GM15510 (cell line): ENCODE results near the gene NFKBIA.
A peak's percentile ranks its signal among the peaks of the same experiment; 100 is the strongest.

Experiments used
- POLR2A ChIP-seq: IDR thresholded peaks from 3 replicates; pipeline ENCODE4 v1.6.1; 2011; ENCODE audit warnings: borderline replicate concordance; ENCODE audit not compliant: insufficient read length; ENCODE audit errors: extremely low read depth

Gene NFKBIA

DNA sequence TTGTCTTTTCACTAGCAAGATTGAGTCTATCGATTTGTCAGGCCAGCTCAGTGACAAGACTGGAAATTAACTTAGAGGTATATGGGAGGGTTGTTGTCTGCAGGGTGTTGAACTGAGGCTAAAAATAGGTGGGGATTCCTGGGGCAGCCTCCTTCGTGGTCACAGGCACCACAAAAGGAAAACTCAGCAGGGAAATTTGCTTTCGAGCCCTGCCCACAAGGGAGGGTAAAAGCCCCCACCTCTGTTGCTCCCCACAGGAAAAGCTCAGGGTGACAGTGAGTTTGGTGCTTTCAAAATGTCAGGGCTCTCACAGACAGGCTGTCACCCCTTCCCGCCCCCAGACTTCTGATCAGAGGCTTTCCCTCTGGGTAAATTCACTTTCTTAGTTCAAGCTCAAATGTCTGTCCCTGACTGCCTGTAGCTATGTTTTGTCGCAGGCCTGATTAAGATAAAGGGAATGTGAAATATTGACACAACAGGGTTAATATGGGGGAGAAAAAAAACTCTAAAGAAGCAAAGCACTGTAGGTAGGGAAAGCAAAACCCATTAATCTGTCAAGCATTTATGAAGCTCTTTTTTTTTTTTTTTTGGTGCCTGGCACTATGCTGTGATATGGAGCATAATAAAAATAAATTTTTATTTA is 11.7 kb upstream of the NFKBIA start:
- no peak for TF ChIP-seq POLR2A

- no peak for TF ChIP-seq POLR2A
These were observed 9.8 kb upstream of the NFKBIA start for GRCh38 chr14:35414365-35414764.

- no peak for TF ChIP-seq POLR2A
These were observed 7.9 kb upstream of the NFKBIA start for GRCh38 chr14:35412272-35413056.

GRCh38 chr14:35410858-35411257 is 6.3 kb upstream of the NFKBIA start:
- TF ChIP-seq POLR2A, result no peak

DNA sequence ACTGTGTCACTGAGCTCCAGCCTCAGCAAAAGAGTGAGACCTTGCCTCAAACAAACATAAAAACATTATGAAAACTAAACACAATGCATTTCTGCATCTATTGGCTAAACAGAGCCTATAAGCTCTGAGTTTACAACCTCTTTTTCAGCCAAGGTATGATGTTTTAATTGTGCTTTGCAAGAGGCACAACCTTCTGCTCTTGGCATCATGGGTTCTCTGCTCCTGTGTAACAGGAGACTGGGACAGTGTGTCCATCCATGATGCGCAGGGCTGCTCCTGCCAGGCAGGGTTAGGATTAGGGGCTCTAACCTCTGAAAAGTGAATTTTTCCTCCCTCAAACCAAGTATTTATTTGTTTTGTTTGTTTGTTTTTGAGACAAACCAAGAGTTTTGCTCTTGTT is 5.0 kb upstream of the NFKBIA start:
- TF ChIP-seq POLR2A, result no peak

GRCh38 chr14:35408026-35408425 is 3.5 kb upstream of the NFKBIA start:
- no peak for TF ChIP-seq POLR2A

DNA sequence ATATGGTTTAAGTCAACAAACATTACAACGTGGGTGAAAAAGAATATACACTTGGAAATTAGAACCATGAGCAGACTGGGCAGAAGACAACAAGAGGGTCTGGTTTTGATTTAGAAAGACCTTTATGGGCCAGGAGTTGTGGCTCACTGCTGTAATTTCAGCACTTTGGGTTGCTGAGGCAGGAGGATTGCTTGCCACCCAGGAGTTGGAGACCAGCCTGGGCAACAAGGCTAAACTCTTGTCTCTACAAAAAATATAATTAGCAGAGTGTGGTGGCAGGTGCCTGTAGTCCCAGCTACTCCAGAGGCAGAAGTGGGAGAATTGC is 2.7 kb upstream of the NFKBIA start:
- TF ChIP-seq POLR2A, result no peak

GRCh38 chr14:35406506-35407305 is 2.2 kb upstream of the NFKBIA start:
- no peak for TF ChIP-seq POLR2A

DNA sequence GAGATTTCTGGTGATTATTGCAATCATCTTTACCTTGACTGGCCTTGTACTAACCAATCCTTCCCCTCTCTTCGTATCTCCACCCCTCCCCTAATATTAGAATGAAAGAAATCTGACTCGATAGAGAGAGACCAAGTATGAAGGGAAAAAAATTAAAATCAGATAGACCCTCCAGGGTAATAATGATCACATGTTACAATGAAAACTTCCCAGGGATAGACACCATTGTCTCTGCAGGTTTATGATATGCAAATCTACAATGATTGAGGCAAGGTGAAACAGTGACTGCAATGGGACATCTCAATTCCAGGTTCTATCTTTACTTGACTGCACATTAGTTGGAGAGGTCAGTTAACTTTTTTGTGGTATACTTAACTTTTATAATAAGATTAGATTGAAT is 1.5 kb upstream of the NFKBIA start:
- TF ChIP-seq POLR2A, result no peak

DNA sequence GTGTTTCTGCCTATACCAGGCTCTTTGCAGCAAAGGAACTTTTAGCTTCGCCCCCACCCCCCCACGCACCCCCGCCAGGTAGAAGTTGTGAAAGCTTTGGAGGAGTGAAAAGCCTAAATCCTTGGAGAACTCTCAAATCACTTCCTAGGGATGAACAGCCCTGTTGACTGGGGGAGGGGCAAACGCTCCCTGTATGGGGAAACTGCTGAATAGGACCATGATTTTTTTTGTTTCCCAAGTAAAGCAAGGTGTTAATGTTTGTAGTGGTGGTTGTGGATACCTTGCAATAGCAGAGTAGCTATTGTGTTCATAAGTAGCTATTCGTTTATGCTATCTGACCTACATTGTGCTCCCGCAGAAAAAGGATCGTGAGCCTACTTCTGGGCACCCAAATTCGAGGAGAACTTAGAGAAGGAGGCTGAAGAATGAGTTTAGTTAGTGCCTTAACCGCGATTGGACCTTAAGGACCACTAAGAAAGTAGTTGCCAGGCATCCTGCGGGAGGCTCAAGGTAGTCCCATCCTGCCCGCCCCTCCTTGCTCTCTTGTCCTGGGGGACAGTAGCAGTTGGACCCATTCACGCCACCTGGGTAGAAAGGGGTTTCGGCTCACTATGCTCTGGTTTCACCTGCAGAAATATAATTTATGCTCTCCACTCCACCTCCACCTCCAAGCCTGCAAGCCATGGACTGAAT is 901 bp upstream of the NFKBIA start:
- TF ChIP-seq POLR2A, result no peak

- peak; percentile 47 for TF ChIP-seq POLR2A
These were observed 723 bp downstream of the NFKBIA start for GRCh38 chr14:35403603-35404448.

- peak; percentile 16 for TF ChIP-seq POLR2A
These were observed 1.4 kb downstream of the NFKBIA start for GRCh38 chr14:35403114-35403602.

DNA sequence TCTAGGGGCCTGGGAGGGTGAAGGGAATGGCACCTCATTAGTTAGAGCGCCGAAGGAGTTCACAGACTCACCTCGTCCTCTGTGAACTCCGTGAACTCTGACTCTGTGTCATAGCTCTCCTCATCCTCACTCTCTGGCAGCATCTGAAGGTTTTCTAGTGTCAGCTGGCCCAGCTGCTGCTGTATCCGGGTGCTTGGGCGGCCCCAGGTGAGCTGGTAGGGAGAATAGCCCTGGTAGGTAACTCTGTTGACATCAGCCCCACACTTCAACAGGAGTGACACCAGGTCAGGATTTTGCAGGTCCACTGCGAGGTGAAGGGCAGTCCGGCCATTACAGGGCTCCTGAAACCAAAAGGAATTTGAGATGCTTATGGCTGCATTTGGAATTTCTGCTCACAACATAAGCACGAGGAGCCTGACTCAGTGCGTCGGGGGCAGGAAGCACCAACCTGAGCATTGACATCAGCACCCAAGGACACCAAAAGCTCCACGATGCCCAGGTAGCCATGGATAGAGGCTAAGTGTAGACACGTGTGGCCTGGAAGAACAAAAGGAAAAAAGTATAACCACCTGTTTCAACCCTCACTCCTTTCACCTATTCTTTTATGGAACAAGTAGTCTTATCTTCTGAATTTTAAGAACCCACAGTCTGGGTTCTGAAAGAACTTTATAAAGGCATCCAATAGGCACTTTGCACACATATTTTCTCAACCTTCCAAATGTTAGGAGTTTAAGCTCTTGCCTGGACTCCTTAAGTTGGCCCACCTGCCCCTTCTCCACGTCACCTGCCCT is 2.0 kb downstream of the NFKBIA start:
- TF ChIP-seq POLR2A, result peak; percentile 9

GRCh38 chr14:35401422-35402265 is 2.9 kb downstream of the NFKBIA start:
- peak; percentile 11 for TF ChIP-seq POLR2A
